Right lobe of liver (tissue), 4 donors: ENCODE measurements around the gene PLA2G4C.

Source experiments
- CTCF ChIP-seq, 4 donors: fragments of 200-600 bp in 3 of 4; fragments of 450-650 bp in 1 of 4; IDR thresholded peaks; one replicate each; pipeline versions ENCODE4 v1.5.1 to v1.8.0; 2016 to 2022; ENCODE audit warnings: antibody characterized with exemption in 4 of 4, mild to moderate bottlenecking in 2 of 4
- POLR2A ChIP-seq: fragments of 450-650 bp; IDR thresholded peaks from one replicate; pipeline ENCODE4 v1.6.1; 2017; ENCODE audit warnings: antibody characterized with exemption, mild to moderate bottlenecking
- donor health status: DM: no; HTN: no; CAD: no.
- donor health status: DM: no; HTN: no; CAD: no.
- donor health status: DM: no; HTN: yes; CAD: no.

- no peak for TF ChIP-seq CTCF (IDR thresholded peaks at IDR 0.05)
- no peak for TF ChIP-seq POLR2A
Measured at GRCh38 chr19:48090281-48090802, 20.3 kb downstream of the PLA2G4C start.
